Left lung (tissue), 10 donors: Measurements from ENCODE around the gene EDDM13. TPM values are rescaled to one million over a fixed set of nuclear protein-coding genes. Genes with fewer than 3 reads are reported as not detected.

Experiments used
- ATAC-seq: fragments of 200-7000 bp; cut with Tn5 transposase; one replicate; pipeline ENCODE4 v1.9.1; 2020; ENCODE audit warnings: moderate library complexity
- DNase-seq, 4 donors: peaks; one replicate each; pipeline ENCODE4 v3.0.0-alpha.2; 2013 to 2020
- H3K27ac ChIP-seq, 2 donors: fragments of 200-600 bp; sonication (generic) in 1 of 2; one replicate each; pipeline versions ENCODE4 v1.5.0 to v1.8.0; 2020 to 2021
- H3K27me3 ChIP-seq, 2 donors: fragments of 200-600 bp; sonication (generic) in 1 of 2; one replicate each; pipeline versions ENCODE4 v1.5.0 to v1.8.0; 2020 to 2021
- H3K36me3 ChIP-seq, 2 donors: fragments of 200-600 bp; sonication (generic) in 1 of 2; one replicate each; pipeline versions ENCODE4 v1.5.0 to v1.8.0; 2020 to 2021
- H3K4me1 ChIP-seq, 2 donors: fragments of 200-600 bp; one replicate each; pipeline ENCODE4 v1.8.0; 2021
- H3K4me3 ChIP-seq, 2 donors: fragments of 200-600 bp; sonication (generic) in 1 of 2; one replicate each; pipeline versions ENCODE4 v1.5.0 to v1.8.0; 2020 to 2021; ENCODE audit warnings: mild to moderate bottlenecking in 1 of 2
- H3K9me3 ChIP-seq, 2 donors: fragments of 200-600 bp; sonication (generic) in 1 of 2; one replicate each; pipeline versions ENCODE4 v1.5.0 to v1.8.0; 2020 to 2021
- intact Hi-C, 2 donors: fragments of 100-400 bp; cut with DNase I; formaldehyde crosslinking; loops; one replicate each; pipeline versions ENCODE4 v1.11.2 to v1.14.2; 2022
- polyA plus RNA-seq, 6 donors: library from polyadenylated mRNA; unstranded; fragments of 120-200 nt; gene quantifications; one replicate each; pipeline ENCODE4 v1.2.1, GENCODE V29; 2013; ENCODE audit not compliant: insufficient read length in 6 of 6
- total RNA-seq, 2 donors: library from RNA; stranded (reverse); fragmentation: NEBNext Ultra II Directional; extraction: Animal tissue kit (Norgen Biotek cat#: 25700); gene quantifications; one replicate each; pipeline ENCODE4 v1.2.1, GENCODE V29; 2021
- TF ChIP-seq, protein P1 (sequence below), 2 donors: fragments of 200-600 bp; sonication (generic) in 1 of 2; IDR thresholded peaks; one replicate each; pipeline versions ENCODE4 v1.5.0 to v1.8.0; 2021; ENCODE audit warnings: antibody characterized with exemption in 2 of 2
- donor health status: DM: no; HTN: yes; CAD: no.
- donor health status: DM: no; HTN: no; CAD: no.

The EDDM13 gene
- total and polyA plus RNA-seq, 8 donors: 4.1 to 10.1 (median 6.2) TPM; not detected in 2

DNA sequence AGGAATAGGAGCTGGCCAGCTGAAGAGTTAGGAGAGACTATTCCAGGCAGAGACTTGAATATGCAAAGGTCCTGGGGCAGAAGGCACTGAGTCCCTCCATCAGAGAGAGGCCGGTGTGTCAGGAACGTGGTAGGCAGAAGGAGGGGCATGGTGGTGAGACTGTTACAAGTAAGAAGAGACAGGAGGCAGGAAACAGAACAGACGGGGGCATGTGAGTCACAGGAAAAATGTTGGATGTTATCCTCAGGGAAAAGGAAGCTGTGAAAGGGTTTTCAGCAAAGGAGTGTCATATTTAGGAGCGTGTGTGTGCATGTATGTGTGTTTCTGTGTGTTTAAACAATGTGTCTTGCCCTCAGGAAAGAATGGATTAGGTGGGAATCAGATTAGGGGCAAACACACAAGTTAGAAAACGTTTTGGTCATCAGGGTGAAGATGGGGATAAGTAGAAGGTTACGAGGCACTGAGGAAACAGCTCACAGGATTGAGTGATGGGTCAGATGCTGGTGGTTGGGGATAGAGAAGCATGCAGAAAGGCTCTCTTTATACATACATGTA is 1.1 kb downstream of the EDDM13 start:
- Histone ChIP-seq H3K9me3 (no peaks in the 10 kb centered on the region), H3K27me3 (no peaks in the 10 kb centered on the region), H3K27ac (no peak overlapping the region), H3K36me3 (no peaks in the 10 kb centered on the region), H3K4me3 (no peak overlapping the region), H3K4me1 (peaks cover 0 to 3% of the 10 kb centered on the region in 2 donors)
- no peak for ATAC-seq
- TF ChIP-seq, protein P1, sequence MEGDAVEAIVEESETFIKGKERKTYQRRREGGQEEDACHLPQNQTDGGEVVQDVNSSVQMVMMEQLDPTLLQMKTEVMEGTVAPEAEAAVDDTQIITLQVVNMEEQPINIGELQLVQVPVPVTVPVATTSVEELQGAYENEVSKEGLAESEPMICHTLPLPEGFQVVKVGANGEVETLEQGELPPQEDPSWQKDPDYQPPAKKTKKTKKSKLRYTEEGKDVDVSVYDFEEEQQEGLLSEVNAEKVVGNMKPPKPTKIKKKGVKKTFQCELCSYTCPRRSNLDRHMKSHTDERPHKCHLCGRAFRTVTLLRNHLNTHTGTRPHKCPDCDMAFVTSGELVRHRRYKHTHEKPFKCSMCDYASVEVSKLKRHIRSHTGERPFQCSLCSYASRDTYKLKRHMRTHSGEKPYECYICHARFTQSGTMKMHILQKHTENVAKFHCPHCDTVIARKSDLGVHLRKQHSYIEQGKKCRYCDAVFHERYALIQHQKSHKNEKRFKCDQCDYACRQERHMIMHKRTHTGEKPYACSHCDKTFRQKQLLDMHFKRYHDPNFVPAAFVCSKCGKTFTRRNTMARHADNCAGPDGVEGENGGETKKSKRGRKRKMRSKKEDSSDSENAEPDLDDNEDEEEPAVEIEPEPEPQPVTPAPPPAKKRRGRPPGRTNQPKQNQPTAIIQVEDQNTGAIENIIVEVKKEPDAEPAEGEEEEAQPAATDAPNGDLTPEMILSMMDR (IDR thresholded peaks at IDR 0.05): no peak
- DNase-seq: no peak
- intact Hi-C loops: no loop called here

DNA sequence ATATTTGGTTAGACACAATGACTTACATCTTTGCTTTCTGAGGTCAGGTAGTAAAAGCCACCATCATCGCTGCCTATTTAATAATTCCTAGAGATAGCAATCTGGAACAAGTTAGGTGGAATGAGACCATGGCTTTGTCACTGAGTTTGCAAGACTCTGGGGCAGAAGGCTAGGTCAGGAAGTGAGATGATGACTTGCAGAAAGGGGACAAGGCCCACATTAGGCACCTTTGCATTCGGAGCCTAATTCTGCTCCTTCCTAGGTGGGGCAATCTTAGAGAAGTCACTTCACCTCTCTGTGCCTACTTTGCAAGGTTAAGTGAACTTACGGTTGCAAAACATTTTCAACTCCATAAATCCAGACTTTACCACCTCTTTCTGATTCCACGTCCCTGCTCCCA is 10.3 kb downstream of the EDDM13 start:
- no peaks in the 10 kb centered on the region for H3K9me3 ChIP-seq
- H3K27ac ChIP-seq: no peak overlapping the region
- no peak for DNase-seq
- intact Hi-C loops: no loop called here
- no peaks in the 10 kb centered on the region for H3K27me3 ChIP-seq
- no peaks in the 10 kb centered on the region for H3K4me1 ChIP-seq
- no peak overlapping the region for H3K4me3 ChIP-seq
- ATAC-seq: no peak
- peaks cover 0 to 3% of the 10 kb centered on the region in 2 donors for H3K36me3 ChIP-seq
- TF ChIP-seq, protein P1 (IDR thresholded peaks at IDR 0.05): no peak

DNA sequence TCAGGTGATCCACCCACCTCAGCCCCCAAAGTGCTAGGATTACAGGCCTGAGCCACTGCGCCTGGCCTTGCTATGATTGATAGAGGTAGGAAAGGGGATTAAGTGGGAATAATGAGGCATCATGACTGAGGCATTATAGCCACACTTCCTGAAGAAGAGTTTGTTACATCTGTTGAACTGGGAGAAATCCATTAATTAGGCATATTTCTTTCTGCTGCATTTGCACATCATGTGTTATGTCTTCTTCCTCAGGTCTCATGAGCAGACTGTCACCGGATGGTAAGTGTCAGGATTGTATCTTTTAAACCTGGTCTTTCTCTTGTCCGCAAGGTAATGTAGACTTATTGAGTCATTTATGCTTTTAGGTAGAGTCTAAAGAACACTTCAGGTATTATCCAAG is 12.2 kb downstream of the EDDM13 start:
- intact Hi-C loops: no loop called here
- Histone ChIP-seq H3K27me3 (no peaks in the 10 kb centered on the region), H3K27ac (no peak overlapping the region), H3K4me3 (no peak overlapping the region), H3K4me1 (no peaks in the 10 kb centered on the region), H3K9me3 (no peaks in the 10 kb centered on the region), H3K36me3 (peaks cover 0 to 5% of the 10 kb centered on the region in 2 donors)
- ATAC-seq (no peak), DNase-seq (no peak)
- TF ChIP-seq, protein P1 (IDR thresholded peaks at IDR 0.05): no peak

DNA sequence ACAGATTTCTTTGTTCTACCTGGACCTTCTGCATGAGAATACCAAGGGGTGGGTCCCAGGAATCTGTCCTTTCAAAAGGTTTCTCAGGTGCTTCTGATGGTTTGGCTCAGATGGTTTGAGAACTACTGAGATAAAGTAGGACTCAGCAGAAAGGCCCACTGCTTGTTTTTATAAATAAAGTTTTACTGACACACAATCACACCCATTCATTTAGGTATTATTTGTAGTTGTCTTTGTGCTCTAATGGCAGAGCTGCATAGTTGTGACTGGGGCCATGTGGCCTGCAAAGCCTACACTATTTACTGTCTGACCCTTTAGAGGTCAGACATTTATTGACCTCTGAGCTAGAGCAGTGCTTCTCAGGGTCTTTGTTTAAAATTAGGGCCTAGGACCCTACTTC is 17.6 kb downstream of the EDDM13 start:
- H3K27ac ChIP-seq: no peak overlapping the region
- H3K9me3 ChIP-seq: no peaks in the 10 kb centered on the region
- intact Hi-C loops: no loop called here
- no peaks in the 10 kb centered on the region for H3K4me1 ChIP-seq
- H3K27me3 ChIP-seq: no peaks in the 10 kb centered on the region
- no peak overlapping the region for H3K4me3 ChIP-seq
- DNase-seq (no peak), ATAC-seq (no peak)
- peaks cover 0 to 12% of the 10 kb centered on the region in 2 donors for H3K36me3 ChIP-seq
- TF ChIP-seq, protein P1 (IDR thresholded peaks at IDR 0.05): no peak

DNA sequence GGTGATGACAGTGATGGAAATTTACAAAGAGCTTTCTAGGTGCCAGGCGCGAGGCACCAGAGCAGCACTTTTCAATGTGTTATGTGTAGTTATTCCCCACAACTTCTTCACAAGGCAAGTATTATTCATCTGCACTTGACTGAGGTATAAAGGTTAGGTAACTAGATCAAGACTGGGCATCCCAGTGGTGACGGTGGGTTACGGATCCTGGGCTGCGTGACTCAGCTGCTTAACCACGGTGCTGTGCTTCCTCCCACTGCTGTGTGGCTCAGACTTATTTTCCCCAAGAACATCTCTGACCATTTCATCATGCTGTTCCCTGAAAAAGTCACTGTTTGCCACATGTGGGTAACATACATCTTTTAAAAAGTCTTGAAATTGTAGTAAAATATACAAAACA is 19.3 kb downstream of the EDDM13 start:
- intact Hi-C loops: no loop called here
- Histone ChIP-seq H3K4me3 (no peak overlapping the region), H3K4me1 (no peaks in the 10 kb centered on the region), H3K27me3 (no peaks in the 10 kb centered on the region), H3K9me3 (no peaks in the 10 kb centered on the region), H3K36me3 (peaks cover 0 to 27% of the 10 kb centered on the region in 2 donors), H3K27ac (no peak overlapping the region)
- TF ChIP-seq, protein P1 (IDR thresholded peaks at IDR 0.05): no peak
- ATAC-seq: no peak
- no peak for DNase-seq
